ENCODE measurements around the gene PKHD1.

PKHD1 gene

GRCh38 chr6:52103623-52104022 lies 16.2 kb upstream of the PKHD1 start:
- peak in 9 of 58 donors; percentile 1 to 9 (median 3) for DNase-seq

- no peak for DNase-seq
Observed at GRCh38 chr6:52102405-52102804, 15.0 kb upstream of the PKHD1 start.

GRCh38 chr6:52098721-52099120 lies 11.3 kb upstream of the PKHD1 start:
- DNase-seq, result peak in 1 of 58 donors; percentile 2

- DNase-seq, result no peak
Observed at GRCh38 chr6:52089758-52090348, 2.4 kb upstream of the PKHD1 start.

- no peak for DNase-seq
Observed at GRCh38 chr6:52086741-52087140, 672 bp downstream of the PKHD1 start.

- DNase-seq, result no peak
Observed at GRCh38 chr6:52081237-52081636, 6.2 kb downstream of the PKHD1 start.

GRCh38 chr6:52077961-52078625 lies 9.3 kb downstream of the PKHD1 start:
- no peak for DNase-seq

GRCh38 chr6:52077180-52077884 lies 10.1 kb downstream of the PKHD1 start:
- no peak for DNase-seq

- DNase-seq, result no peak
Observed at GRCh38 chr6:52076791-52077179, 10.6 kb downstream of the PKHD1 start.

- no peak for DNase-seq
Observed at GRCh38 chr6:52074716-52075115, 12.7 kb downstream of the PKHD1 start.

GRCh38 chr6:52074155-52074554 lies 13.3 kb downstream of the PKHD1 start:
- no peak for DNase-seq

GRCh38 chr6:52065621-52066020 lies 21.8 kb downstream of the PKHD1 start:
- no peak for DNase-seq

- peak in 12 of 58 donors; percentile 0 to 20 (median 10) for DNase-seq
Observed at GRCh38 chr6:52063584-52064344, 23.6 kb downstream of the PKHD1 start.

GRCh38 chr6:52061481-52061880 lies 25.9 kb downstream of the PKHD1 start:
- no peak for DNase-seq

- peak in 1 of 58 donors; percentile 3 for DNase-seq
Observed at GRCh38 chr6:52059821-52060220, 27.6 kb downstream of the PKHD1 start.

GRCh38 chr6:52055451-52055850 lies 32.0 kb downstream of the PKHD1 start:
- DNase-seq, result no peak

- DNase-seq, result no peak
Observed at GRCh38 chr6:52053038-52053695, 34.2 kb downstream of the PKHD1 start.

GRCh38 chr6:52050051-52050405 lies 37.4 kb downstream of the PKHD1 start:
- no peak for DNase-seq

- DNase-seq, result peak in 2 of 58 donors; percentile 6 to 14
Observed at GRCh38 chr6:52049252-52050050, 38.0 kb downstream of the PKHD1 start.

- DNase-seq, result no peak
Observed at GRCh38 chr6:52046456-52046855, 41.0 kb downstream of the PKHD1 start.

- DNase-seq, result no peak
Observed at GRCh38 chr6:52045481-52045880, 41.9 kb downstream of the PKHD1 start.
